HCT116 (cell line): Measurements from ENCODE around the gene SRRM1. TPM values are rescaled to one million over a fixed set of nuclear protein-coding genes. Genes with fewer than 3 reads are reported as not detected.

Source experiments
- ATAC-seq: fragments of 200-7000 bp; cut with Tn5 transposase; 2 replicates; pipeline ENCODE4 v1.9.1; 2020; ENCODE audit warnings: mild to moderate bottlenecking, moderate library complexity
- BruUV-seq: library from RNA; stranded (reverse); fragments of 400-500 nt; replicated peaks from 2 replicates; lab custom pipeline; 2021; lab: Mats Ljungman, UMichigan
- CTCF ChIA-PET: fragments of 300-600 bp; sonication (Branson Sonifier 250); formaldehyde crosslinking; loops from one replicate; lab custom pipeline; 2021; ENCODE audit warnings: antibody characterized with exemption; lab: Charles Lee
- POLR2A ChIA-PET: fragments of 300-600, 350-600 bp; sonication (Branson Sonifier 250); formaldehyde crosslinking; loops from one replicate; lab custom pipeline; 2021; ENCODE audit warnings: antibody characterized with exemption; lab: Charles Lee
- RAD21 ChIA-PET, 2 experiments: fragments of 300-600 bp; sonication (Branson Sonifier 250); formaldehyde crosslinking; loops; one replicate each; lab custom pipeline; 2023; ENCODE audit warnings: low total read pairs in 2 of 2; ENCODE audit not compliant: uncharacterized antibody in 2 of 2, unreplicated experiment in 2 of 2, low non-redundant PET in 1 of 2; lab: Charles Lee
- DNase-seq: peaks from one replicate; pipeline ENCODE4 v3.0.0-alpha.2; 2010; ENCODE audit warnings: low read depth, low spot score
- H2AFZ ChIP-seq: fragments of 200-600 bp; shearing (Covaris generic), sonication (generic); 2 replicates; pipeline ENCODE4 v1.6.1; 2017; ENCODE audit warnings: low read depth, mixed run types, mixed read lengths, antibody characterized with exemption, low read length; ENCODE audit not compliant: poor library complexity, severe bottlenecking
- H3K27ac ChIP-seq: 2 replicates; pipeline ENCODE4 v1.5.1; 2012; ENCODE audit warnings: low read depth, low read length
- H3K27me3 ChIP-seq: fragments of 200-600 bp; sonication (generic); 2 replicates; pipeline ENCODE4 v1.6.1; 2016; ENCODE audit warnings: mixed run types, low read length, mixed read lengths; ENCODE audit not compliant: insufficient read depth
- H3K36me3 ChIP-seq, 2 experiments: fragments of 200-500 bp in 1 of 2; fragments of 200-600 bp in 1 of 2; sonication (Bioruptor generic) in 1 of 2; sonication (generic) in 1 of 2; 2 replicates each; pipeline versions ENCODE4 v1.5.1 to v1.6.1; 2014 to 2016; ENCODE audit warnings: low read length in 2 of 2, inconsistent platforms in 1 of 2, mixed read lengths in 1 of 2, mixed run types in 1 of 2; ENCODE audit not compliant: insufficient read depth in 2 of 2, control insufficient read depth in 1 of 2
- H3K4me1 ChIP-seq, 2 experiments: fragments of 200-600 bp in 1 of 2; sonication (generic) in 1 of 2; 2 replicates each; pipeline versions ENCODE4 v1.5.1 to v1.6.1; 2012 to 2017; ENCODE audit warnings: low read length in 2 of 2, inconsistent platforms in 1 of 2, mild to moderate bottlenecking in 1 of 2, mixed read lengths in 1 of 2, mixed run types in 1 of 2, moderate library complexity in 1 of 2; ENCODE audit not compliant: insufficient read depth in 2 of 2, control insufficient read depth in 1 of 2
- H3K4me2 ChIP-seq: fragments of 200-600 bp; sonication (generic); 2 replicates; pipeline ENCODE4 v1.6.1; 2017; ENCODE audit warnings: mixed run types, low read length, mixed read lengths
- H3K4me3 ChIP-seq, 2 experiments: fragments of 200-600 bp in 1 of 2; sonication (generic) in 1 of 2; replicated peaks in 1 of 2; 2 replicates each; pipeline ENCODE4 v1.5.1; 2011 to 2016; ENCODE audit warnings: low read length in 2 of 2, control low read depth in 1 of 2, low read depth in 1 of 2, mild to moderate bottlenecking in 1 of 2, mixed read lengths in 1 of 2, mixed run types in 1 of 2
- H3K79me2 ChIP-seq: fragments of 200-600 bp; sonication (generic); 2 replicates; pipeline ENCODE4 v1.6.1; 2017; ENCODE audit warnings: mild to moderate bottlenecking, mixed run types, low read length, moderate library complexity, mixed read lengths; ENCODE audit not compliant: insufficient read depth
- H3K9ac ChIP-seq: fragments of 200-600 bp; sonication (generic); 2 replicates; pipeline ENCODE4 v1.6.1; 2016; ENCODE audit warnings: low read length, mixed read lengths
- H3K9me2 ChIP-seq: fragments of 200-600 bp; sonication (generic), shearing (Covaris generic); 2 replicates; pipeline ENCODE4 v1.6.1; 2017; ENCODE audit warnings: mixed run types, mild to moderate bottlenecking, moderate library complexity; ENCODE audit not compliant: insufficient read depth
- H3K9me3 ChIP-seq, 2 experiments: fragments of 200-500 bp in 1 of 2; fragments of 200-600 bp in 1 of 2; sonication (Bioruptor generic) in 1 of 2; sonication (generic) in 1 of 2; 2 replicates each; pipeline ENCODE4 v1.6.1; 2014 to 2017; ENCODE audit warnings: low read length in 2 of 2, mixed read lengths in 2 of 2, inconsistent platforms in 1 of 2, low read depth in 1 of 2, mild to moderate bottlenecking in 1 of 2, mixed run types in 1 of 2, moderate library complexity in 1 of 2; ENCODE audit not compliant: control insufficient read depth in 1 of 2, insufficient read depth in 1 of 2
- H4K20me1 ChIP-seq: fragments of 200-600 bp; sonication (generic), shearing (Covaris generic); 2 replicates; pipeline ENCODE4 v1.6.1; 2017; ENCODE audit warnings: mixed run types, mild to moderate bottlenecking, moderate library complexity; ENCODE audit not compliant: insufficient read depth
- CBX3 ChIP-seq: IDR thresholded peaks from 2 replicates; pipeline ENCODE4 v1.6.1; 2012; ENCODE audit warnings: low read depth
- CEBPB ChIP-seq: IDR thresholded peaks from 2 replicates; pipeline ENCODE4 v1.6.1; 2012; ENCODE audit warnings: low read depth
- CTCF ChIP-seq, 3 experiments: fragments of 200-600 bp in 1 of 3; sonication (generic) in 1 of 3; IDR thresholded peaks in 2 of 3; conservative IDR thresholded peaks in 1 of 3; 2 replicates each; pipeline ENCODE4 v1.5.1; 2012 to 2017; ENCODE audit warnings: low read depth in 2 of 3, low read length in 2 of 3, antibody characterized with exemption in 1 of 3, borderline replicate concordance in 1 of 3, control low read depth in 1 of 3, mild to moderate bottlenecking in 1 of 3, mixed read lengths in 1 of 3, mixed run types in 1 of 3, moderate library complexity in 1 of 3; ENCODE audit not compliant: insufficient read depth in 1 of 3
- ELF1 ChIP-seq: IDR thresholded peaks from 2 replicates; pipeline ENCODE4 v1.6.1; 2012; ENCODE audit warnings: low read depth, borderline replicate concordance
- EZH2phosphoT487 ChIP-seq: fragments of 200-600 bp; IDR thresholded peaks from 2 replicates; pipeline ENCODE4 v1.6.1; 2018; ENCODE audit warnings: antibody characterized with exemption, borderline replicate concordance
- POLR2A ChIP-seq: IDR thresholded peaks from 2 replicates; pipeline ENCODE4 v1.7.0; 2011; ENCODE audit warnings: borderline replicate concordance; ENCODE audit not compliant: insufficient read depth, insufficient read length; ENCODE audit errors: extremely low read depth
- POLR2AphosphoS5 ChIP-seq: IDR thresholded peaks from 2 replicates; pipeline ENCODE4 v1.6.1; 2011; ENCODE audit warnings: mild to moderate bottlenecking, low read depth, low read length, moderate library complexity
- RAD21 ChIP-seq: IDR thresholded peaks from 2 replicates; pipeline ENCODE4 v1.6.1; 2012; ENCODE audit warnings: low read depth, mild to moderate bottlenecking
- SIN3A ChIP-seq: IDR thresholded peaks from 2 replicates; pipeline ENCODE4 v1.6.1; 2012; ENCODE audit warnings: low read depth
- SP1 ChIP-seq: IDR thresholded peaks from 2 replicates; pipeline ENCODE4 v1.6.1; 2012; ENCODE audit warnings: low read depth
- SRF ChIP-seq: IDR thresholded peaks from 2 replicates; pipeline ENCODE4 v1.6.1; 2012; ENCODE audit warnings: low read depth
- TCF7L2 ChIP-seq: IDR thresholded peaks from 2 replicates; pipeline ENCODE4 v1.7.0; 2011; ENCODE audit warnings: borderline replicate concordance, inconsistent platforms; ENCODE audit not compliant: insufficient read depth, insufficient read length; ENCODE audit errors: extremely low read depth
- ZFX ChIP-seq: fragments of 450-650 bp; IDR thresholded peaks from 2 replicates; pipeline ENCODE4 v1.6.1; 2017
- intact Hi-C: fragments of 100-400 bp; cut with micrococcal nuclease; formaldehyde crosslinking; loops from 2 replicates; pipeline ENCODE4 v1.10.0; 2022
- total RNA-seq: library from RNA; stranded (reverse); gene quantifications from one replicate; pipeline ENCODE4 v1.2.1, GENCODE V29; 2021; ENCODE audit not compliant: unreplicated experiment
- TF ChIP-seq, protein P1 (sequence below): IDR thresholded peaks from 2 replicates; pipeline ENCODE4 v1.6.1; 2012

The SRRM1 gene
- total RNA-seq, 1 experiment from 2014 or later, result 184 TPM

- no peak overlapping the region for H3K4me2 ChIP-seq
- no peak for TF ChIP-seq ELF1
- TF ChIP-seq SIN3A, result no peak
- no peak for TF ChIP-seq RAD21
- TF ChIP-seq CTCF (IDR thresholded peaks at IDR 0.05 in 2 of 3, conservative IDR thresholded peaks at IDR 0.05 in 1 of 3; ENCODE audit: borderline replicate concordance in 1 of 3, insufficient read depth in 1 of 3, low read depth in 2 of 3, low read length in 2 of 3), result no peak
- no peak for TF ChIP-seq POLR2AphosphoS5
- no peak for TF ChIP-seq SP1
- TF ChIP-seq CBX3, result no peak
- TF ChIP-seq ZFX, result no peak
- TF ChIP-seq TCF7L2, result no peak
- TF ChIP-seq POLR2A, result no peak
- TF ChIP-seq SRF, result no peak
- no peak for TF ChIP-seq CEBPB
- TF ChIP-seq EZH2phosphoT487, result no peak
- TF ChIP-seq, protein P1, sequence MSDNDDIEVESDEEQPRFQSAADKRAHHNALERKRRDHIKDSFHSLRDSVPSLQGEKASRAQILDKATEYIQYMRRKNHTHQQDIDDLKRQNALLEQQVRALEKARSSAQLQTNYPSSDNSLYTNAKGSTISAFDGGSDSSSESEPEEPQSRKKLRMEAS, result no peak
- TF ChIP-seq, all 23 proteins: peak for 0
- ChIA-PET POLR2A (no interaction called here), RAD21 (no interaction called here), CTCF (interaction anchor here (1.1 kb wide), 1 partner anchor 137 kb away, joined by 3 read pairs; no protein-coding TSS in a partner anchor)
- Histone ChIP-seq H3K27ac (no peak overlapping the region), H3K27me3 (no peaks in the 10 kb centered on the region), H2AFZ (no peak overlapping the region), H3K4me1 (peaks cover 0 to 2% of the 10 kb centered on the region in 2 experiments; a peak in 2 of 4 replicates), H3K36me3 (no peaks in the 10 kb centered on the region), H3K9me2 (no peaks in the 10 kb centered on the region), H3K9ac (no peak overlapping the region), H3K79me2 (no peaks in the 10 kb centered on the region), H3K9me3 (no peaks in the 10 kb centered on the region), H4K20me1 (no peaks in the 10 kb centered on the region), H3K4me3 (no peak overlapping the region)
- no peak for DNase-seq
- no peak for ATAC-seq
- intact Hi-C loops, result no loop called here
- BruUV-seq, result no TSS peak
Measured at GRCh38 chr1:24693827-24694379, 50.8 kb downstream of the SRRM1 start.
